Mononuclear cell (primary cell): ENCODE results near the gene HSF5. TPM values are rescaled to one million over a fixed set of nuclear protein-coding genes. Genes with fewer than 3 reads are reported as not detected.

Experiments used
- H3K27me3 ChIP-seq: 2 replicates; pipeline ENCODE4 v1.6.0; 2011; ENCODE audit warnings: low read length, control low read depth; ENCODE audit not compliant: insufficient read depth
- H3K4me1 ChIP-seq: 2 replicates; pipeline ENCODE4 v1.5.1; 2011; ENCODE audit warnings: mild to moderate bottlenecking, low read length, control low read depth; ENCODE audit not compliant: insufficient read depth
- H3K4me3 ChIP-seq: 2 replicates; pipeline ENCODE4 v1.5.1; 2011; ENCODE audit warnings: mild to moderate bottlenecking, low read length, moderate library complexity
- H3K9me3 ChIP-seq: 2 replicates; pipeline ENCODE4 v1.5.1; 2011; ENCODE audit warnings: low read depth, mild to moderate bottlenecking, control low read depth, low read length
- total RNA-seq: library from RNA; depleted of rRNA; stranded (reverse); fragments of >200 nt; gene quantifications from one replicate; pipeline ENCODE4 v1.2.3, GENCODE V29; 2012

The HSF5 gene
- total RNA-seq, 1 donor, result 1.7 TPM

- Histone ChIP-seq H3K27me3 (no peaks in the 10 kb centered on the region), H3K4me1 (peaks cover 47% of the 10 kb centered on the region), H3K9me3 (no peaks in the 10 kb centered on the region), H3K4me3 (no peak overlapping the region)
Measured at GRCh38 chr17:58381124-58382035, 106.8 kb downstream of the HSF5 start.

- Histone ChIP-seq H3K9me3 (no peaks in the 10 kb centered on the region), H3K4me3 (no peak overlapping the region), H3K4me1 (peaks cover 47% of the 10 kb centered on the region), H3K27me3 (no peaks in the 10 kb centered on the region)
Measured at GRCh38 chr17:58380207-58381123, 107.7 kb downstream of the HSF5 start.

GRCh38 chr17:58379511-58379824, 108.7 kb downstream of the HSF5 start:
- no peaks in the 10 kb centered on the region for H3K27me3 ChIP-seq
- no peak overlapping the region for H3K4me3 ChIP-seq
- H3K4me1 ChIP-seq, result peaks cover 53% of the 10 kb centered on the region
- H3K9me3 ChIP-seq, result no peaks in the 10 kb centered on the region

GRCh38 chr17:58378733-58379510, 109.3 kb downstream of the HSF5 start:
- Histone ChIP-seq H3K4me1 (peaks cover 53% of the 10 kb centered on the region), H3K9me3 (no peaks in the 10 kb centered on the region), H3K27me3 (no peaks in the 10 kb centered on the region), H3K4me3 (no peak overlapping the region)

- no peaks in the 10 kb centered on the region for H3K27me3 ChIP-seq
Measured at GRCh38 chr17:58377661-58378060, 110.5 kb downstream of the HSF5 start.

GRCh38 chr17:58377093-58377601, 111.1 kb downstream of the HSF5 start:
- no peak overlapping the region for H3K4me3 ChIP-seq
- no peaks in the 10 kb centered on the region for H3K27me3 ChIP-seq
- peaks cover 46% of the 10 kb centered on the region for H3K4me1 ChIP-seq
- no peaks in the 10 kb centered on the region for H3K9me3 ChIP-seq

More at GRCh38 chr17:58377661-58378060, 110.5 kb downstream of the HSF5 start:
- Histone ChIP-seq H3K9me3 (no peaks in the 10 kb centered on the region), H3K4me1 (peaks cover 49% of the 10 kb centered on the region), H3K4me3 (no peak overlapping the region)

- no peak overlapping the region for H3K4me3 ChIP-seq
- H3K27me3 ChIP-seq, result no peaks in the 10 kb centered on the region
- H3K4me1 ChIP-seq, result peaks cover 41% of the 10 kb centered on the region
- H3K9me3 ChIP-seq, result no peaks in the 10 kb centered on the region
Measured at GRCh38 chr17:58376472-58377000, 111.7 kb downstream of the HSF5 start.

- Histone ChIP-seq H3K4me3 (no peak overlapping the region), H3K9me3 (no peaks in the 10 kb centered on the region), H3K27me3 (no peaks in the 10 kb centered on the region), H3K4me1 (peaks cover 40% of the 10 kb centered on the region)
Measured at GRCh38 chr17:58375811-58376210, 112.4 kb downstream of the HSF5 start.

GRCh38 chr17:58375256-58375655, 113.0 kb downstream of the HSF5 start:
- Histone ChIP-seq H3K27me3 (no peaks in the 10 kb centered on the region), H3K4me1 (peaks cover 42% of the 10 kb centered on the region), H3K4me3 (no peak overlapping the region), H3K9me3 (no peaks in the 10 kb centered on the region)

GRCh38 chr17:58373923-58374322, 114.3 kb downstream of the HSF5 start:
- Histone ChIP-seq H3K9me3 (no peaks in the 10 kb centered on the region), H3K4me1 (peaks cover 40% of the 10 kb centered on the region), H3K4me3 (no peak overlapping the region), H3K27me3 (no peaks in the 10 kb centered on the region)

- H3K9me3 ChIP-seq, result no peaks in the 10 kb centered on the region
- H3K4me1 ChIP-seq, result peaks cover 35% of the 10 kb centered on the region
- no peaks in the 10 kb centered on the region for H3K27me3 ChIP-seq
- H3K4me3 ChIP-seq, result no peak overlapping the region
Measured at GRCh38 chr17:58373003-58373402, 115.2 kb downstream of the HSF5 start.

- peaks cover 27% of the 10 kb centered on the region for H3K4me1 ChIP-seq
- H3K4me3 ChIP-seq, result no peak overlapping the region
- H3K27me3 ChIP-seq, result no peaks in the 10 kb centered on the region
- no peaks in the 10 kb centered on the region for H3K9me3 ChIP-seq
Measured at GRCh38 chr17:58371300-58371950, 116.8 kb downstream of the HSF5 start.

GRCh38 chr17:58370716-58371115, 117.5 kb downstream of the HSF5 start:
- Histone ChIP-seq H3K4me1 (peaks cover 26% of the 10 kb centered on the region), H3K9me3 (no peaks in the 10 kb centered on the region), H3K27me3 (no peaks in the 10 kb centered on the region), H3K4me3 (no peak overlapping the region)

- Histone ChIP-seq H3K4me3 (no peak overlapping the region), H3K27me3 (no peaks in the 10 kb centered on the region), H3K4me1 (peaks cover 25% of the 10 kb centered on the region), H3K9me3 (no peaks in the 10 kb centered on the region)
Measured at GRCh38 chr17:58370309-58370708, 117.9 kb downstream of the HSF5 start.
